ENCODE results near the gene CMTM8.

CMTM8 gene

GRCh38 chr3:32391643-32392535 lies 153.4 kb downstream of the CMTM8 start, which contains the start of gene CMTM7:
TSS of gene CMTM7 (plus strand) at chr3:32391853. CDS start at chr3:32391907, 54 bp downstream.
- peak; percentile 57 for DNase-seq (ENCODE audit: low read depth)
- H3K4me3 ChIP-seq (ENCODE audit: low read depth, low read length) = peak within 1 kb of the TSS; percentile 38
- TF ChIP-seq CTCF (IDR thresholded peaks at IDR 0.05; ENCODE audit: insufficient read depth, low read depth, low read length, missing control alignments) = no peak

- H3K4me3 ChIP-seq (ENCODE audit: low read depth, low read length) = peak overlapping the region; percentile 38; the same call in 1 of the 2 replicates
Observed at GRCh38 chr3:32392536-32393302, 154.2 kb downstream of the CMTM8 start.

GRCh38 chr3:32395496-32395895 lies 157.0 kb downstream of the CMTM8 start:
- H3K4me3 ChIP-seq (ENCODE audit: low read depth, low read length) = no peak overlapping the region
- no peak for TF ChIP-seq CTCF (IDR thresholded peaks at IDR 0.05; ENCODE audit: insufficient read depth, low read depth, low read length, missing control alignments)
- DNase-seq (ENCODE audit: low read depth) = no peak

More at GRCh38 chr3:32392536-32393302, 154.2 kb downstream of the CMTM8 start:
- TF ChIP-seq CTCF (IDR thresholded peaks at IDR 0.05; ENCODE audit: insufficient read depth, low read depth, low read length, missing control alignments) = no peak
- DNase-seq (ENCODE audit: low read depth) = no peak

GRCh38 chr3:32397941-32398340 lies 159.5 kb downstream of the CMTM8 start:
- TF ChIP-seq CTCF (IDR thresholded peaks at IDR 0.05; ENCODE audit: insufficient read depth, low read depth, low read length, missing control alignments) = no peak
- no peak overlapping the region for H3K4me3 ChIP-seq (ENCODE audit: low read depth, low read length)
- no peak for DNase-seq (ENCODE audit: low read depth)

- DNase-seq (ENCODE audit: low read depth) = no peak
- TF ChIP-seq CTCF (IDR thresholded peaks at IDR 0.05; ENCODE audit: insufficient read depth, low read depth, low read length, missing control alignments) = no peak
- H3K4me3 ChIP-seq (ENCODE audit: low read depth, low read length) = no peak overlapping the region
Observed at GRCh38 chr3:32398531-32398930, 160.1 kb downstream of the CMTM8 start.

- peak; percentile 62 for DNase-seq (ENCODE audit: low read depth)
- TF ChIP-seq CTCF (IDR thresholded peaks at IDR 0.05; ENCODE audit: insufficient read depth, low read depth, low read length, missing control alignments) = peak; percentile 51
Observed at GRCh38 chr3:32399030-32399620, 160.6 kb downstream of the CMTM8 start.

More at GRCh38 chr3:32399030-32399620, 160.6 kb downstream of the CMTM8 start:
- H3K4me3 ChIP-seq (ENCODE audit: low read depth, low read length) = no peak overlapping the region

Data from GM12865 (cell line).